GM19351 (cell line): ENCODE results near the gene GPNMB.
A peak's percentile ranks its signal among the peaks of the same experiment; 100 is the strongest.

ENCODE experiments used
- ATAC-seq: cut with Tn5 transposase; IDR thresholded peaks from one replicate; pipeline ENCODE4 v1.9.1; 2021; ENCODE audit warnings: mild to moderate bottlenecking, moderate library complexity; ENCODE audit not compliant: unreplicated experiment

Gene GPNMB

GRCh38 chr7:23228412-23228811 lies 18.2 kb upstream of the GPNMB start:
- no peak for ATAC-seq

DNA sequence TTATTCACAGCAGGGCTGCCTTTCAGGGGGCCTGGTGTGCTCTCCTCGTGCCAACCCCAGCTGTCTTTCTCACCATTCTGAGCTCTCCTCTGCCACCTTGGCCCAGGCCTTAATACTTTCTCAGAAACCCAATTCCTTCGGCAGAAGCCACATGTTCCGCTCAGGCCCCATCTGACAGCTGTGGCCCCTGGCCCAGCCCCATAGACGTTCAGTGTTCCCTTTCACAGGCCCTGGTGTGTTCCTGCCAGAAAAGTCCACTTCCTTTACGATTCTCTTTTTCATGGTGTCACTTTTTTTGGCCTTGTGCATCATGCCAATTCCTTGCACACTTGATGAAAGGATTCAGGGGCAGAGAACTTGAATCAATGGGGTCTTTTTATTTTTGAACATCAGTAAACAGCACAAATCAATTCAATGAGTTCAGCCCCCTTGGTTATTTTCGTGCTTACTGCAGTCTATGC lies 15.9 kb upstream of the GPNMB start:
- no peak for ATAC-seq

DNA sequence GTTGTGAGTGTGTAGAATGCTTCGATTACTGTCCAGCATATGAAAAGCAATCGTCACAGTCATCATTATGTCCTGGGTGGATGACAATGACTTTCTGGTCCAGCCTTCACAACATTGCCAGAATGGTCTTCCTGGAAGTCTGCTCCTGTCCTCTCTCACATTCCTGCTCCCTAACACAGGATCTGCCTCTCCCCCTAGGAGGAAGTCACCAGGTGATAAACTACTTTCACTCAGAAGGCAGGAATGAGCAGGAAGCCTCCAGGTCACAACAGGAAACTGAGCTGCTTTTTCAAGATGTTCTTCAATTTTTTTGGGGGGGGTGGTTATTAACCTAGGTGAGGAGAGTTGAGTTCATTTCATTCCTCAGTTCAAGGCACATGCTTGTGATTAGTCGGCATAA lies 13.6 kb upstream of the GPNMB start:
- no peak for ATAC-seq

GRCh38 chr7:23234569-23235296 lies 11.8 kb upstream of the GPNMB start:
- peak; percentile 98 for ATAC-seq

DNA sequence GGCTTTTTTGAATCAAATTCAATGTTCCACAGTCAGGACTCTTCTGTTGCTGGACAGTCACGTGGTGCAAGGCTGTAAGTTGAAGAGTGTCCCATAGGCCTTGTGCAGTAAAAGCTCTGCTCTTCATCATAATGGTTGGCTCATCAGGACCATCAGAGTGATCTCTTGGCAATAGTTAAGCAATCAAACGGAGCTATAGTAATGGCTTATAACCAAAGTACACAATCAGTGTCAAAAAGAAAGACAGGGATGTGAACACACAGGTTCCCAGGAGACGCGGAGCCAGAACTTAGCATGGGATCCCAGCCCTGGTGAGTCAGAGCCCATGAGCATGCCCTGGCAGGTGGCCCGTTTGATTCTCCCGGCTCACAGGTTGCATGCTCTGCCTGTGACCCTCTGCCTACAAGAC lies 10.8 kb upstream of the GPNMB start:
- ATAC-seq, result no peak

DNA sequence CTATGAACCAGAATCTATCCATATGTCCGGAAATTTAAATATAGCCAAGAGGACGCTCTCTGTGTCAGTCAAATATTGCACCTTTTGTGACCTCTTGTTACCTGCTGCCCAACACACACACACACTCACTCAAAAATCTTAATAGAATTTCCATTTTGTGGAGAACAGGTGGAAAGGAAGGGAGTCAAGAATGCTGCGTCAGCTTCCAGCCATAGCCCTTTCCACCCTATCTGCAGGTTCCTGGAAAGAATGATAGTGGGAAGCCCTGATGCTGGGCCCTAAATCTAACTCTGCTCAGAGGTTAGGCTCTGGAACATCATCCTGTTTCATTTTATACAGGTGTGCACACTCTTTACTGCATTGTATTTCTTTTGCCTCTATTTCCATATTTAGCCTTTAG lies 9.6 kb upstream of the GPNMB start:
- no peak for ATAC-seq

DNA sequence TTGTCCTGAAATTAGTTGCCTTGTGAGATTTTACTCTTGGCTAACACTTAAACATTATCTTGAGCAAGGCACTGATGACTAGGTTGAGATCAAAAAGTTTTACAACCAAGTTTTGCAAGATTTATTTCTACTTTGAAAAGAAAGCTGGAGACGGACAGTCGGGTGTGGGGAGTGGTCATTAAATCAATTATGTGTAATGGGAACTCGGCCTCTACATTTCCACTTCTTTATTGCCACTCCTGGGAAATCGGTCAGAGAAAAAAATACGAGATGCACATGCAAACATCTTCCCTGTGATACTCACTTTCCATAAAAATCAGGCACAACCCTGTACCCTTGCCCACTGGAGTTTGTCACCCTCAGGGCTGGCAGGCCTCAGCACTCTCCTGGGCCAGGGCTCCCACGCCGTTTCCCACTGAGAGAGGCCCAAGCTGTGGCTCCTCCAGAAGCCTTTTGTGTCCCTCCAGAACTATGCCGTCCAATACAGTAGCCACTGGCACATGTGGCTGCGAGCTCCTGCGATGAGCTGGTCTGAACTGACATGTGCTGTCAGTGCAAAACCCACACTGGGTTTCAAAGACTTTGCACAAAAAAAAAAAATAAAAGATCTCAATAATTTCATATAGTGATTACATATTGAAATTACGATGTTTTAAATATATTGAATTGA lies 7.5 kb upstream of the GPNMB start:
- ATAC-seq, result no peak

GRCh38 chr7:23239698-23240097 lies 6.9 kb upstream of the GPNMB start:
- no peak for ATAC-seq

- peak; percentile 63 for ATAC-seq
Observed at GRCh38 chr7:23242321-23242720, 4.3 kb upstream of the GPNMB start.

- ATAC-seq, result no peak
Observed at GRCh38 chr7:23242935-23243334, 3.6 kb upstream of the GPNMB start.

DNA sequence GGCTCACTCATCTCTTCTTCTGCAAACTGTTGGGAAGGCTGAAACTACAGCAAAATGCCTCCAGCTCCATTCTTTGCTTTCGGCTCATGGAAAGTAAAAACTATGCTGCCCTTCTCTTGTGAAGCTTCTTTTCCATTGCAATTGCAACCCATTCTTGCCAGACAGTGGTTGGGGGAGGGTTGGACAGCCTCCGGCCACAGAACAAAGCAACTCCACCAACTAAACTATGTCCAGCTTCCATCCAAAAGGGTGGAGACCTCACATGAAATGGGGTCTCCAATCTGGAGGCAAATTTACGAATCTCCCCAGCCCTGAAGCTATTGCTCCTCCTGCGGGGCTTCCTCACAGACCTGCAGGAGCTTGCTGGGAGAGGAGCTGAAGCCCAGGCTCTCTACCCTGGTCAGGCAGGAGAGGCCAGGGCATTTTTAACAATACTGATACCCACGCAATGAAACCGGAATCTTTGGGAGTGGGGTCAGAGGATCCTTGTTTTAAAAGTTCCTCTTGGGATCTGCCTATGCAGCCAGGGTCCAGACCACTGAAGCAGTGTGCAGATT lies 549 bp downstream of the GPNMB start:
- ATAC-seq, result no peak

- ATAC-seq, result peak; percentile 63
Observed at GRCh38 chr7:23247603-23248335, 1.2 kb downstream of the GPNMB start.

DNA sequence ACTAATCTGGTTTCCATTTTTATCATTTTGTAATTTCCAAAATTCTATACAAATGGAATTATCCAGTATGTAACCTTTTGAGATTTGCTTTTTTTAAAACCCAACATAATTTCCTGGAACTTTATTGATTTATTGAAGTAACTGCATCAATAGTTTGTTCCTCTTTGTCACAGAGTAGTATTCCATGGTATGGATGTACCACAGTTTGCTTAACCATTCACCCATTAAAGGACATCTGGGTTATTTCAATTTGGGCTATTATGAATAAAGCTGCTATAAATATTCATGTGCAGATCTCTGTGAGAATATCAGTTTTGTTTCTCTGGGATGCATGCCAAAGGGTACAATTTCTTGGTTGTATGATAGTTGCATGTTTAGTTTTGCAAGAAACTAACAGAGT lies 2.9 kb downstream of the GPNMB start:
- ATAC-seq, result no peak

DNA sequence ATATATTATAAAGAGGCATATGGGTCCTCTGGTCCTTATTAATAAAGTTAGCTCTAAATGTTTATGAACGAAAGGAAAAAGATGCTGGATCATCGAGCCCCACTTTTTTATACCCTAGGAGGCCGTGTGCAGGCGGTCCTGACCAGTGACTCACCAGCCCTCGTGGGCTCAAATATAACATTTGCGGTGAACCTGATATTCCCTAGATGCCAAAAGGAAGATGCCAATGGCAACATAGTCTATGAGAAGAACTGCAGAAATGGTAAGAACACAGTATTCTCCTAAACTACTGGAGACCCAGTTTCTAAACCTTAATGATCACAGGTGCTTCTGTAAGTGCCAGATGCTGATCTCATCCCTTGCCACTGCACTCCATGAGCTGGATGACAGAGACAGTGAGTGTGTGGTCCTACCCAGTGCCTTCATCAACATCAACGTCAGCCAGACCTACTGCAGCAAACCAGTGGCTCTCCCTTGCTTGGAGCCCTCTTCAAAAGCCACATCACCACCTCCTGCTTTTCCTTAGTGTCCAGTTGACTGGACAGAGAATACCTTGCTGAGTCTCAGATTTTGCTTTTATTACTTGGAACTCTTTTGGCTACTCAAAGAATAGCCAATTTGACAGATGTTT lies 7.6 kb downstream of the GPNMB start:
- no peak for ATAC-seq

GRCh38 chr7:23256731-23257130 lies 10.2 kb downstream of the GPNMB start:
- ATAC-seq, result no peak

DNA sequence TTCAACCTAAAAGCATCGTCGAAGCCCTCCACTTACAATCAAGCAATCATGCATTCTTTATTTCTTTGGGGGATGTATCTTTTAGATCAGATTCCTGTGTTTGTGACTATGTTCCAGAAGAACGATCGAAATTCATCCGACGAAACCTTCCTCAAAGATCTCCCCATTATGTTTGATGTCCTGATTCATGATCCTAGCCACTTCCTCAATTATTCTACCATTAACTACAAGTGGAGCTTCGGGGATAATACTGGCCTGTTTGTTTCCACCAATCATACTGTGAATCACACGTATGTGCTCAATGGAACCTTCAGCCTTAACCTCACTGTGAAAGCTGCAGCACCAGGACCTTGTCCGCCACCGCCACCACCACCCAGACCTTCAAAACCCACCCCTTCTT lies 13.8 kb downstream of the GPNMB start:
- no peak for ATAC-seq

- peak; percentile 85 for ATAC-seq
Observed at GRCh38 chr7:23261843-23262452, 15.4 kb downstream of the GPNMB start.

- no peak for ATAC-seq
Observed at GRCh38 chr7:23264916-23265458, 18.4 kb downstream of the GPNMB start.

DNA sequence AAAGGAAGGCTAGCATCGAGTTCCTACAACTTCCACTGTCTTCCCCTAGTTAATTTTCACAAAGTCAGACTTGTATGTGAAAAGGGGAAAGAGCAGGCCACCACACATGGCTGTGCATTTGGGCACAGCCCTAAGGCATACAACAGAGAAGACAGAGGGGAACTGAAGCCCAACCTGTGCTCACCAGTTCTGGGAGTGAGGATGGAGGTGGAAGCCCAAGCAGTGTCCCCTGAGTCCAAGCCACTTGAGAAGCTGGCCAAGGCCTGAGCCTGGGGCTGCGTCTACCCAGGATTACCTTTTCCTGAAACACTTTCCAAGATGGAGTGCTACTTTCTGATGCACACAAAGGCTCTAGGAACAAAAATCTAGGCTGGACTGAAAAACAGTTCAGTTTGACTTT lies 20.3 kb downstream of the GPNMB start:
- no peak for ATAC-seq

GRCh38 chr7:23267357-23267756 lies 20.8 kb downstream of the GPNMB start:
- no peak for ATAC-seq
